HG02571 (cell line): ENCODE data around the gene NUPR2.
"Not testable (repeated sequence)": the region's sequence is repeated elsewhere in the genome, so short reads cannot be mapped to it uniquely, and the experiment has no call there.

Experiments used
- ATAC-seq: cut with Tn5 transposase; IDR thresholded peaks from one replicate; pipeline ENCODE4 v1.9.1; 2021; ENCODE audit warnings: mild to moderate bottlenecking, moderate library complexity; ENCODE audit not compliant: unreplicated experiment

The NUPR2 gene

GRCh38 chr7:56087445-56087844 is 28.8 kb downstream of the NUPR2 start:
- ATAC-seq, result no peak

GRCh38 chr7:56086761-56087160 is 29.5 kb downstream of the NUPR2 start:
- ATAC-seq, result no peak

- ATAC-seq, result no peak
These were observed 32.9 kb downstream of the NUPR2 start for GRCh38 chr7:56083150-56083785.

- ATAC-seq, result no peak
These were observed 34.4 kb downstream of the NUPR2 start for GRCh38 chr7:56081626-56082340.

GRCh38 chr7:56080726-56081435 is 35.3 kb downstream of the NUPR2 start:
- ATAC-seq, result not testable (repeated sequence)

- no peak for ATAC-seq
These were observed 36.6 kb downstream of the NUPR2 start for GRCh38 chr7:56079450-56080185.

GRCh38 chr7:56078196-56078595 is 38.0 kb downstream of the NUPR2 start:
- no peak for ATAC-seq

- ATAC-seq, result no peak
These were observed 38.5 kb downstream of the NUPR2 start for GRCh38 chr7:56077681-56078080.

- ATAC-seq, result peak; percentile 87
These were observed 41.8 kb downstream of the NUPR2 start for GRCh38 chr7:56074371-56074791.

GRCh38 chr7:56066376-56066775 is 49.8 kb downstream of the NUPR2 start:
- ATAC-seq, result not testable (repeated sequence)
